Transverse colon (tissue), 4 donors: ENCODE measurements around the gene MRM2. TPM values are rescaled to one million over a fixed set of nuclear protein-coding genes. Genes with fewer than 3 reads are reported as not detected.

Experiments
- DNase-seq: peaks from one replicate; pipeline ENCODE4 v3.0.0-alpha.2; 2019
- H3K27ac ChIP-seq, 4 donors: fragments of 200-600 bp; sonication (generic); 2 replicates each; pipeline ENCODE4 v1.5.1; 2016 to 2018; ENCODE audit warnings: inconsistent platforms in 4 of 4
- H3K27me3 ChIP-seq: fragments of 200-600 bp; sonication (generic); 2 replicates; pipeline ENCODE4 v1.5.1; 2017; ENCODE audit warnings: inconsistent platforms
- H3K36me3 ChIP-seq, 4 donors: fragments of 200-600 bp; sonication (generic); 2 replicates each; pipeline ENCODE4 v1.5.1; 2017 to 2019; ENCODE audit warnings: inconsistent platforms in 4 of 4
- H3K4me1 ChIP-seq, 4 donors: fragments of 200-600 bp; sonication (generic); 2 replicates each; pipeline ENCODE4 v1.5.1; 2017 to 2020; ENCODE audit warnings: inconsistent platforms in 4 of 4
- H3K4me3 ChIP-seq, 4 donors: fragments of 200-600 bp; sonication (generic); 1 replicate in 1 of 4; 2 replicates in 3 of 4; pipeline versions ENCODE4 v1.5.1 to v1.6.1; 2017 to 2019; ENCODE audit warnings: inconsistent platforms in 4 of 4
- H3K9me3 ChIP-seq, 2 donors: fragments of 200-600 bp; sonication (generic); 2 replicates each; pipeline ENCODE4 v1.5.1; 2017 to 2019; ENCODE audit warnings: inconsistent platforms in 2 of 2
- EP300 ChIP-seq: sonication (generic); formaldehyde crosslinking; IDR thresholded peaks from one replicate; pipeline ENCODE4 v1.6.1; 2017; ENCODE audit warnings: antibody characterized with exemption, low read depth
- POLR2A ChIP-seq: fragments of 450-650 bp; IDR thresholded peaks from one replicate; pipeline ENCODE4 v1.6.1; 2016; ENCODE audit warnings: antibody characterized with exemption, mild to moderate bottlenecking, moderate library complexity
- POLR2AphosphoS5 ChIP-seq, 3 donors: sonication (generic); formaldehyde crosslinking; IDR thresholded peaks; one replicate each; pipeline ENCODE4 v1.6.1; 2016; ENCODE audit warnings: antibody characterized with exemption in 3 of 3
- WGBS, 2 donors: methylation state at CpG; one replicate each; pipeline ENCODE4 v1.1.5; 2018; ENCODE audit warnings: low coverage in 1 of 2; 5-methylcytosine and 5-hydroxymethylcytosine counted together
- in situ Hi-C, 4 donors: fragments of 200-750 bp; cut with MboI; loops; one replicate each; pipeline versions ENCODE4 v1.15.0 to v1.15.1; 2017; ENCODE audit warnings: low sequenced_read_pairs in 3 of 4, low pct_ligation_motif_present in 1 of 4, low pct_unique_long_range_greater_than_20kb in 1 of 4
- intact Hi-C: fragments of 100-400 bp; cut with DNase I; formaldehyde crosslinking; loops from one replicate; pipeline ENCODE4 v1.15.1; 2023; ENCODE audit warnings: low total_unique reads
- total RNA-seq, 4 donors: library from RNA; depleted of rRNA; stranded (reverse); fragments of >200 nt; gene quantifications; one replicate each; pipeline ENCODE4 v1.1.0, GENCODE V29; 2016
- TF ChIP-seq, protein P1 (sequence below), 5 experiments: fragments of 200-600 bp in 3 of 5; fragments of 450-650 bp in 2 of 5; sonication (generic) in 3 of 5; IDR thresholded peaks; 1 replicate in 2 of 5; 2 replicates in 3 of 5; pipeline ENCODE4 v1.5.1; 2016 to 2017; ENCODE audit warnings: antibody characterized with exemption in 5 of 5, inconsistent platforms in 3 of 5, mild to moderate bottlenecking in 2 of 5, moderate library complexity in 1 of 5

Gene MRM2
- total RNA-seq, 4 donors from 2014 or later, result 2.2 to 15.3 (median 12.7) TPM

DNA sequence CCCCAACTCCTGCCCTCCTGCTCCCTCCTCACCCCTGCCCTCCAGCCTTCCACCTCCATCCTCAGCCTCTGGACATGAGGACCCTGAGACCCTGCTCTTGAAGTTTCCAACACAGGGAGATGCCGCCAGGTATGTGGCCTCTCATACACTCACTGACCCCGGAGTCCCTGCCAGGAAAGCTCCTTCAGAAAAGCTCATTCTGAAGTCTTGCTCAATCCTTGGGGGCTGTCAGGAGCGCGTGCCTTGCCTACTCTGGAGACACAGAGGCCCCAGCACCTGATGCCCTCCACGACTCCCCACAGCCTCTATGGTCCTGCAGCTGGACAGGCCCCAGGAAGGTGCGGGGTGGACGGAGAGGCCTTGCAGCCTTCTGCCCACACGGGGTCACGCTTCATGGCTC, 11.0 kb upstream of the MRM2 start:
- in situ Hi-C loops, result no loop called here
- Histone ChIP-seq H3K4me1 (peaks cover 0 to 10% (median 0%) of the 10 kb centered on the region in 4 donors), H3K36me3 (no peaks in the 10 kb centered on the region), H3K27me3 (no peaks in the 10 kb centered on the region), H3K27ac (no peak overlapping the region), H3K4me3 (no peak overlapping the region), H3K9me3 (no peaks in the 10 kb centered on the region)
- TF ChIP-seq POLR2A (no peak), EP300 (no peak), POLR2AphosphoS5 (IDR thresholded peaks at IDR 0.05) (no peak)
- TF ChIP-seq, protein P1, sequence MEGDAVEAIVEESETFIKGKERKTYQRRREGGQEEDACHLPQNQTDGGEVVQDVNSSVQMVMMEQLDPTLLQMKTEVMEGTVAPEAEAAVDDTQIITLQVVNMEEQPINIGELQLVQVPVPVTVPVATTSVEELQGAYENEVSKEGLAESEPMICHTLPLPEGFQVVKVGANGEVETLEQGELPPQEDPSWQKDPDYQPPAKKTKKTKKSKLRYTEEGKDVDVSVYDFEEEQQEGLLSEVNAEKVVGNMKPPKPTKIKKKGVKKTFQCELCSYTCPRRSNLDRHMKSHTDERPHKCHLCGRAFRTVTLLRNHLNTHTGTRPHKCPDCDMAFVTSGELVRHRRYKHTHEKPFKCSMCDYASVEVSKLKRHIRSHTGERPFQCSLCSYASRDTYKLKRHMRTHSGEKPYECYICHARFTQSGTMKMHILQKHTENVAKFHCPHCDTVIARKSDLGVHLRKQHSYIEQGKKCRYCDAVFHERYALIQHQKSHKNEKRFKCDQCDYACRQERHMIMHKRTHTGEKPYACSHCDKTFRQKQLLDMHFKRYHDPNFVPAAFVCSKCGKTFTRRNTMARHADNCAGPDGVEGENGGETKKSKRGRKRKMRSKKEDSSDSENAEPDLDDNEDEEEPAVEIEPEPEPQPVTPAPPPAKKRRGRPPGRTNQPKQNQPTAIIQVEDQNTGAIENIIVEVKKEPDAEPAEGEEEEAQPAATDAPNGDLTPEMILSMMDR (IDR thresholded peaks at IDR 0.05), result no peak
- no peak for DNase-seq
- intact Hi-C loops, result no loop called here
- WGBS, 2 donors, result 93% methylated on average over 9 of the region's 9 CpGs; no CpG with 5 or more reads in 1 of the 2 donors

DNA sequence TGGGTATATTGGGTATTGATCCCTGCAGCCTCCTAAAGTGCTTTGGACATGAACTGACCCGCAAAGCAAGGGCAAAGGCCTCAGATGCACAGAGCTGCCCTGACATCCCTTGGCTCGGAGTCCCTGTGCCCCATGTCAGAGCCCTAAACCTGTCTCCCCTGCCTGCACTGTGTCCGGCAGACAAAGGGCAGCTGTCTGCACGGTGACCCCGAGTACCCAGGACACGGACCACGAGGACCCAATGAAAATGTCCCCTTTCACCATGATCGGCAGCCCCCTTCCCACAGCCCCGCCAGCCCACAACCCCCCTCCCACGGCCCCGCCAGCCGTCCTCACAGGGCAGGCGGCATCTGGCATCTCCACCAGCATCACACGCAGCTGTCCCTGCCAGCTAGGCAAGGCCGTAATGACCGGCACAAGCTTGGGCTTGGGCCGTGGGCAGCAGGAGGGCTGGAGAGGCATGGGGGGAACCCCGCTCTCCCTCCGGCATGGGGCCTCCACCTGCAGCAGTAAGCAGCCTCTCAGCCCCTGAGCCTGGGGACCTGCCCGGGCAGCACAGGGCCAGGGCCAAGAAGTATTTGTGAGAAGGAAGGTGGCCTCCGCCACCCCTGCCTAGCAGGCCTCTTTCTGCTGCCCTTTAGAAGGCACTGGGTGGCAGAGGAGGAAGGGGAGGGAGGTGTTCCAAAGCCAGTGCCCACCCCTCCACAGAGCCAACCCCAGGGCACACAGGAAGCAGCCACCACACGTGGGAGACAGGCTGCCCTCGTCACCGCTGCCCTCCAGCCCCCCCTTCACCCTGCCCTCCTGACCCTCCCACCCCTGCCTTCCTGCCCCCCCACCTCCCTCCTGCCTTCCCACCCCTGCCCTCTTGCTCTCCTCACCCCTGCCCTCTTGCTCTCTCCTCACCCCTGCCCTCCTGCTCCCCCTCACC, 10.1 kb upstream of the MRM2 start:
- DNase-seq, result no peak
- TF ChIP-seq POLR2AphosphoS5 (IDR thresholded peaks at IDR 0.05), result no peak
- no peak for TF ChIP-seq POLR2A
- TF ChIP-seq, protein P1 (IDR thresholded peaks at IDR 0.05), result no peak
- TF ChIP-seq EP300, result no peak
- H3K36me3 ChIP-seq, result no peaks in the 10 kb centered on the region
- intact Hi-C loops (no loop called here), in situ Hi-C loops (no loop called here)
- no peak overlapping the region for H3K27ac ChIP-seq
- no peaks in the 10 kb centered on the region for H3K9me3 ChIP-seq
- H3K27me3 ChIP-seq, result no peaks in the 10 kb centered on the region
- no peak overlapping the region for H3K4me3 ChIP-seq
- peaks cover 0 to 10% (median 0%) of the 10 kb centered on the region in 4 donors for H3K4me1 ChIP-seq
- 84% methylated on average over 16 of the region's 24 CpGs; no CpG with 5 or more reads in 1 of the 2 donors for WGBS, 2 donors

DNA sequence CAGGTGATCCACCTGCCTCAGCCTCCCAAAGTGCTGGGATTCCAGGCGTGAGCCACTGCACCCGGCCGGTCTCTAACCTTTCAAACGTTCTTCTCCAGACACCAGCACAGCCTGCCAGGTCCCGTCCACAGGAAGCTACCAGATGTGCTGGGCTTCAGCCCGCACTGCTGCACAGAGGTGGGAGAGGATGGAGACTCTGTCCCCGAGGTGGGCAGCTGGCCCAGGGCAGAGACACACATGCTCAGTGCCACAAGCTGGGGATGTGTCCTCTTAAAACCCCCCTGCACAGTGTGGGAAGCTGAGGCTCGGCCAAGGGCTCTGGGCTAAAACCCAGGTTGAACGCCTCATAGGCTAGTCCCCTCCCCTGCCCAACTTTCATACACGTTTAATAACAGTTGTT, 9.4 kb upstream of the MRM2 start:
- Histone ChIP-seq H3K27me3 (no peaks in the 10 kb centered on the region), H3K4me3 (no peak overlapping the region), H3K9me3 (no peaks in the 10 kb centered on the region), H3K4me1 (peaks cover 0 to 10% (median 0%) of the 10 kb centered on the region in 4 donors), H3K27ac (no peak overlapping the region), H3K36me3 (no peaks in the 10 kb centered on the region)
- TF ChIP-seq POLR2AphosphoS5 (IDR thresholded peaks at IDR 0.05), result no peak
- in situ Hi-C loops (no loop called here), intact Hi-C loops (no loop called here)
- 85% methylated on average over 10 of the region's 10 CpGs; no CpG with 5 or more reads in 1 of the 2 donors for WGBS, 2 donors
- DNase-seq, result no peak

DNA sequence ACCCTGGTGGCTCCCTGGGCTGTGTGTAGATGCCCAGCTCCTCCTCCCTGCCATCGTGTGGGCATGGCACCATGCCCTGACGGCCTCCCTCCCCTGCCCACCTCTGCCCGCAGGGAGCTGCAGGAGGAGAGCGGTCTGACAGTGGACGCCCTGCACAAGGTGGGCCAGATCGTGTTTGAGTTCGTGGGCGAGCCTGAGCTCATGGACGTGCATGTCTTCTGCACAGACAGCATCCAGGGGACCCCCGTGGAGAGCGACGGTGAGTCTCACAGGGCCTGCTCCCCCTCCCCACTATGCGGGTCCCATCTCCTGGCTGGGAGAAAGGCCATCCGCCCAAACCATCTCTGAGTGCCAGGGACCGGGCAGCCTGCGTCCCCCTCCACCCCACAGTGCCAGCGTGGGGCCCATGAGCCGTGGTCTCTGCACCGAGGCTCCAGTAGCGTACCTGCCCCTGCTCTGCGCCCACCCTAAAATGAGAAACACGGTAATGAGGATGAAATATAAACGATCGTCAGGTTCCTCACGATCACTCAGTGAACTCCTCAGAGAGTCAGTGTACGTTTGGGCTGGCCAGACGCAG, 7.8 kb upstream of the MRM2 start:
- in situ Hi-C loops, result loop anchor here in 3 of 4 donors (10.0 to 25.0 kb wide), 2 partner anchors 95 to 112 kb away; partner anchors contain the start of gene EIF3B (in 2 of the 3)
- 82% methylated on average over 25 of the region's 27 CpGs; no CpG with 5 or more reads in 1 of the 2 donors for WGBS, 2 donors
- no peak for DNase-seq
- Histone ChIP-seq H3K27ac (peak overlapping the region in 1 of 4 donors; percentile 29), H3K4me3 (no peak overlapping the region), H3K27me3 (no peaks in the 10 kb centered on the region), H3K4me1 (peaks cover 0 to 10% (median 0%) of the 10 kb centered on the region in 4 donors), H3K36me3 (no peaks in the 10 kb centered on the region), H3K9me3 (no peaks in the 10 kb centered on the region)
- TF ChIP-seq POLR2AphosphoS5 (IDR thresholded peaks at IDR 0.05) (no peak), POLR2A (no peak), EP300 (no peak)
- TF ChIP-seq, protein P1 (IDR thresholded peaks at IDR 0.05), result no peak
- intact Hi-C loops, result loop anchor here (10.0 kb wide), 1 partner anchor 105 kb away; the partner anchor contains the start of gene EIF3B
